GM04503 (cell line): ENCODE data around the gene SGSM1.
"Not testable (repeated sequence)": the region's sequence is repeated elsewhere in the genome, so short reads cannot be mapped to it uniquely, and the experiment has no call there.

Experiments
- DNase-seq: peaks from one replicate; pipeline ENCODE4 v3.0.0-alpha.2; 2012; ENCODE audit warnings: low read depth

SGSM1 gene

GRCh38 chr22:24837517-24837916 is 31.5 kb downstream of the SGSM1 start:
- not testable (repeated sequence) for DNase-seq

GRCh38 chr22:24841261-24841660 is 35.2 kb downstream of the SGSM1 start:
- no peak for DNase-seq

GRCh38 chr22:24843048-24843447 is 37.0 kb downstream of the SGSM1 start:
- no peak for DNase-seq

GRCh38 chr22:24845041-24845898 is 39.3 kb downstream of the SGSM1 start:
- DNase-seq, result no peak

- DNase-seq, result no peak
These were observed 41.5 kb downstream of the SGSM1 start for GRCh38 chr22:24847490-24847889.

GRCh38 chr22:24848559-24849168 is 42.7 kb downstream of the SGSM1 start:
- DNase-seq, result no peak

- no peak for DNase-seq
These were observed 49.8 kb downstream of the SGSM1 start for GRCh38 chr22:24855794-24856193.

- DNase-seq, result no peak
These were observed 51.6 kb downstream of the SGSM1 start for GRCh38 chr22:24857576-24857975.

GRCh38 chr22:24859587-24859986 is 53.6 kb downstream of the SGSM1 start:
- no peak for DNase-seq

- no peak for DNase-seq
These were observed 59.5 kb downstream of the SGSM1 start for GRCh38 chr22:24865508-24865907.

GRCh38 chr22:24867323-24868022 is 61.5 kb downstream of the SGSM1 start:
- DNase-seq, result no peak

- no peak for DNase-seq
These were observed 63.0 kb downstream of the SGSM1 start for GRCh38 chr22:24868979-24869378.

GRCh38 chr22:24871611-24872205 is 65.7 kb downstream of the SGSM1 start:
- no peak for DNase-seq

- no peak for DNase-seq
These were observed 67.2 kb downstream of the SGSM1 start for GRCh38 chr22:24873226-24873625.

- no peak for DNase-seq
These were observed 70.0 kb downstream of the SGSM1 start for GRCh38 chr22:24875862-24876506.

GRCh38 chr22:24876700-24877099 is 70.7 kb downstream of the SGSM1 start:
- DNase-seq, result no peak

- no peak for DNase-seq
These were observed 73.0 kb downstream of the SGSM1 start for GRCh38 chr22:24878969-24879368.

- DNase-seq, result no peak
These were observed 77.4 kb downstream of the SGSM1 start for GRCh38 chr22:24883432-24883831.

GRCh38 chr22:24887260-24887659 is 81.2 kb downstream of the SGSM1 start:
- DNase-seq, result no peak

- no peak for DNase-seq
These were observed 87.5 kb downstream of the SGSM1 start for GRCh38 chr22:24893341-24894070.

GRCh38 chr22:24894220-24894975 is 88.4 kb downstream of the SGSM1 start:
- peak; percentile 83 for DNase-seq
